Smooth muscle cell (in vitro differentiated cells): Measurements from ENCODE around the gene COL20A1. TPM values are rescaled to one million over a fixed set of nuclear protein-coding genes. Genes with fewer than 3 reads are reported as not detected.

Source experiments
- DNase-seq: peaks from one replicate; lab custom pipeline; 2025; ENCODE audit not compliant: unreplicated experiment; lab: John Stamatoyannopoulos, UW
- H2AFZ ChIP-seq: fragments of 200-600 bp; sonication (generic); 2 replicates; pipeline ENCODE4 v1.6.0; 2016; ENCODE audit warnings: antibody characterized with exemption, low read depth, mild to moderate bottlenecking
- H3F3A ChIP-seq: fragments of 200-600 bp; sonication (generic); 2 replicates; pipeline ENCODE4 v1.6.0; 2017; ENCODE audit warnings: antibody characterized with exemption, low read depth
- H3K27ac ChIP-seq: fragments of 200-600 bp; sonication (generic); 2 replicates; pipeline ENCODE4 v1.5.1; 2016; ENCODE audit warnings: low read depth, mild to moderate bottlenecking
- H3K27me3 ChIP-seq: fragments of 200-600 bp; sonication (generic); 2 replicates; pipeline ENCODE4 v1.6.1; 2016; ENCODE audit warnings: low read depth, mild to moderate bottlenecking
- H3K36me3 ChIP-seq: fragments of 200-600 bp; sonication (generic); 2 replicates; pipeline ENCODE4 v1.5.1; 2016; ENCODE audit warnings: low read depth
- H3K4me1 ChIP-seq: fragments of 200-600 bp; sonication (generic); 2 replicates; pipeline ENCODE4 v1.5.1; 2016; ENCODE audit warnings: low read depth
- H3K4me2 ChIP-seq: fragments of 200-600 bp; sonication (generic); 2 replicates; pipeline ENCODE4 v1.6.0; 2016; ENCODE audit warnings: mild to moderate bottlenecking
- H3K4me3 ChIP-seq: fragments of 200-600 bp; sonication (generic); 2 replicates; pipeline ENCODE4 v1.5.1; 2016; ENCODE audit warnings: mild to moderate bottlenecking
- H3K79me2 ChIP-seq: fragments of 200-600 bp; sonication (generic); 2 replicates; pipeline ENCODE4 v1.6.0; 2016; ENCODE audit warnings: low read depth, mild to moderate bottlenecking
- H3K9ac ChIP-seq: fragments of 200-600 bp; sonication (generic); 2 replicates; pipeline ENCODE4 v1.6.0; 2016; ENCODE audit warnings: low read depth
- H3K9me3 ChIP-seq: fragments of 200-600 bp; sonication (generic); replicated peaks from 2 replicates; pipeline ENCODE4 v1.5.1; 2016; ENCODE audit warnings: low read depth
- H4K20me1 ChIP-seq: fragments of 200-600 bp; sonication (generic); 2 replicates; pipeline ENCODE4 v1.6.0; 2016; ENCODE audit warnings: low read depth
- WGBS: methylation state at CpG from one replicate; pipeline ENCODE4 v1.1.7; 2016; ENCODE audit warnings: low lambda C conversion rate; 5-methylcytosine and 5-hydroxymethylcytosine counted together
- polyA plus RNA-seq: library from polyadenylated mRNA; unstranded; fragments of >200 nt; fragmentation: Nextera tagmentation; extraction: Ambion mirVana; gene quantifications from 2 replicates; pipeline ENCODE4 v1.2.1, GENCODE V29; 2016
- total RNA-seq: library from RNA; depleted of rRNA; stranded (reverse); fragments of >200 nt; gene quantifications from 2 replicates; pipeline ENCODE4 v1.2.3, GENCODE V29; 2014
- TF ChIP-seq, protein P1 (sequence below): fragments of 200-600 bp; sonication (generic); IDR thresholded peaks from 2 replicates; pipeline ENCODE4 v1.5.1; 2017; ENCODE audit warnings: borderline replicate concordance, mild to moderate bottlenecking, antibody characterized with exemption; ENCODE audit not compliant: insufficient read depth, poor library complexity, severe bottlenecking

Gene COL20A1
- total and polyA plus RNA-seq, 2 experiments from 2014 or later, result 0.23 to 0.36 TPM

DNA sequence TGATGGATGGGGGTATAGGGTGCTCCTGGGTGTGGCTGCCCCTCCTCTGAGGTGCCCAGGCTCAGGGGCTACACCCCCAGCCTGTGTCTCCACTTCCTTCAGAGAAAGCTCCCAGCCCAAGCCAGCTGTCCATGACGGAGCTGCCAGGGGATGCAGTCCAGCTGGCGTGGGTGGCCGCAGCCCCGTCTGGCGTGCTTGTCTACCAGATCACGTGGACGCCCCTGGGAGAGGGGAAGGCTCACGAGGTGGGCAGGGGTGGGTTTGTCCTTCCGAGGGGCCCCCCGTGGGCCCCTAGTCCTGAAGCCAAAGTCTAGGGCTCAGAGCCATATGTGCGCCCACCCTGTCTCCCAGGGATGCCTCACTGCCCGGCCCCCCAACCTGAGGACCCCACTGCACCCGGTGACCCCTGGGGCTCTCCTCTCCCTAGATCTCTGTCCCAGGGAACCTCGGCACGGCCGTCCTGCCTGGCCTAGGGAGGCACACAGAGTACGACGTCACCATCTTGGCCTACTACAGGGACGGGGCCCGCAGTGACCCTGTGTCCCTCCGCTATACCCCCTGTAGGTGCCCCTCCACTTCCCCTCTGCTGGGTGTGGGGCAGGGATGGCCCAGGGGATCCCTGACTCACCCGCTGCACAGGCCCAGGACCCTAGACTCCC is 19.8 kb downstream of the COL20A1 start:
- DNase-seq, result no peak
- no peak overlapping the region for H3K27ac ChIP-seq
- no peak overlapping the region for H3K4me2 ChIP-seq
- no peaks in the 10 kb centered on the region for H3K79me2 ChIP-seq
- no peaks in the 10 kb centered on the region for H4K20me1 ChIP-seq
- H3K36me3 ChIP-seq, result no peaks in the 10 kb centered on the region
- H3F3A ChIP-seq, result no peaks in the 10 kb centered on the region
- no peaks in the 10 kb centered on the region for H3K4me1 ChIP-seq
- H2AFZ ChIP-seq, result no peak overlapping the region
- 91% methylated on average over 22 of the region's 22 CpGs for WGBS
- H3K4me3 ChIP-seq, result no peak overlapping the region
- no peaks in the 10 kb centered on the region for H3K9me3 ChIP-seq
- no peak overlapping the region for H3K9ac ChIP-seq
- H3K27me3 ChIP-seq, result no peaks in the 10 kb centered on the region
- TF ChIP-seq, protein P1, sequence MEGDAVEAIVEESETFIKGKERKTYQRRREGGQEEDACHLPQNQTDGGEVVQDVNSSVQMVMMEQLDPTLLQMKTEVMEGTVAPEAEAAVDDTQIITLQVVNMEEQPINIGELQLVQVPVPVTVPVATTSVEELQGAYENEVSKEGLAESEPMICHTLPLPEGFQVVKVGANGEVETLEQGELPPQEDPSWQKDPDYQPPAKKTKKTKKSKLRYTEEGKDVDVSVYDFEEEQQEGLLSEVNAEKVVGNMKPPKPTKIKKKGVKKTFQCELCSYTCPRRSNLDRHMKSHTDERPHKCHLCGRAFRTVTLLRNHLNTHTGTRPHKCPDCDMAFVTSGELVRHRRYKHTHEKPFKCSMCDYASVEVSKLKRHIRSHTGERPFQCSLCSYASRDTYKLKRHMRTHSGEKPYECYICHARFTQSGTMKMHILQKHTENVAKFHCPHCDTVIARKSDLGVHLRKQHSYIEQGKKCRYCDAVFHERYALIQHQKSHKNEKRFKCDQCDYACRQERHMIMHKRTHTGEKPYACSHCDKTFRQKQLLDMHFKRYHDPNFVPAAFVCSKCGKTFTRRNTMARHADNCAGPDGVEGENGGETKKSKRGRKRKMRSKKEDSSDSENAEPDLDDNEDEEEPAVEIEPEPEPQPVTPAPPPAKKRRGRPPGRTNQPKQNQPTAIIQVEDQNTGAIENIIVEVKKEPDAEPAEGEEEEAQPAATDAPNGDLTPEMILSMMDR, result no peak

DNA sequence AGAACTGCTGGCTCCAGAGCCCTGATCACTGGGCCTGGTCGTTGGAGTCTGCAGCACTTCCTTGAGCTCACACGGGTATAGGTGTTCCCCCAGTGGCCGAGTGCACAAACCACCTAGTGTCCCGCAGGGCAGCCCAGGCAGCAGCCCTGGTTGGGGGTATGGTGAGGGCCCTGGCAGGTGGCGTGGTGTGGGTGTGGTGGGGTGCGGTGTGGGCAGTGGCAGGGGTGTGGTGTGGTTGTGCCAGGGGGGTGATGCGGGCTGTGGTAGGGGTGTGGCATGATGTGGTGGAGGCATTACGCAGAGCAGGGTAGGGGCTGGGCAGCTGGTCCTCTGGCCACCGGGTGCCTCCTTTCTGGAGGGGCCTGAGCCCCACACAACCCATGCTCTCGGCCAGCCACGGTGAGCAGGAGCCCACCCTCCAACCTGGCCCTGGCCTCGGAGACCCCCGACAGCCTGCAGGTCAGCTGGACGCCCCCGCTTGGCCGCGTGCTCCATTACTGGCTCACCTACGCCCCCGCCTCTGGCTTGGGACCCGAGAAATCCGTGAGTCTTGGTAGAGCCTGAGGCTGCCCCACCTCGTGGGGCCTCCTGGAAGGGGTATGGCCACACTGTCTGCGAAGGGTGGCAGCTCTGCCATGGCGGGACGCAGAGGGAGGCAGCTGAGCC is 20.5 kb downstream of the COL20A1 start:
- H3K4me3 ChIP-seq, result no peak overlapping the region
- WGBS, result 88% methylated on average over 18 of the region's 25 CpGs
- H3K4me1 ChIP-seq, result no peaks in the 10 kb centered on the region
- H3K4me2 ChIP-seq, result no peak overlapping the region
- H3K27ac ChIP-seq, result no peak overlapping the region
- no peaks in the 10 kb centered on the region for H3K36me3 ChIP-seq
- TF ChIP-seq, protein P1, result no peak
- H3K79me2 ChIP-seq, result no peaks in the 10 kb centered on the region
- H3K27me3 ChIP-seq, result no peaks in the 10 kb centered on the region
- H4K20me1 ChIP-seq, result no peaks in the 10 kb centered on the region
- H3F3A ChIP-seq, result no peaks in the 10 kb centered on the region
- H3K9me3 ChIP-seq, result no peaks in the 10 kb centered on the region
- H3K9ac ChIP-seq, result no peak overlapping the region
- H2AFZ ChIP-seq, result no peak overlapping the region
- DNase-seq, result no peak

DNA sequence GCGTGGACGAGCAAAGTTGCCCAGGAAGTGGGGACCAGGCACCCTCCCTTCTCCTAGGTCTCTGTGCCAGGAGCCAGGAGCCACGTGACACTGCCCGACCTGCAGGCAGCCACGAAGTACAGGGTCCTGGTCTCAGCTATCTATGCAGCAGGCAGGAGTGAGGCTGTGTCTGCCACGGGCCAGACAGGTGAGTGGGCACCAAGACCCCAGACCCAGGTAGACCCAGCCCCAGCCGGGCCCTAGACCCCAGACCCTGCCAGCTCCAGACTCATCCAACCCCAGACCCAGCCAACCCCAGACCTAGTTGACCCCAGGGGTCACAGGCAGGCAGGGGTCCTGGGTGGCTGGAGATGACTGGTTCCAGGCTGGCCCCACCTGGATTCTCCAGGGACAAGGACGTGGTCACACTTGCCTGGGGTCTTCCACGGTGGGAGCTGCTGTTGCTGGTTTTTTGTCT is 21.1 kb downstream of the COL20A1 start:
- WGBS, result 85% methylated on average over 9 of the region's 9 CpGs
- no peak overlapping the region for H3K4me3 ChIP-seq
- no peak overlapping the region for H3K9ac ChIP-seq
- H3K27me3 ChIP-seq, result no peaks in the 10 kb centered on the region
- H3K4me1 ChIP-seq, result no peaks in the 10 kb centered on the region
- TF ChIP-seq, protein P1, result no peak
- no peaks in the 10 kb centered on the region for H3K9me3 ChIP-seq
- no peaks in the 10 kb centered on the region for H3K36me3 ChIP-seq
- no peak overlapping the region for H2AFZ ChIP-seq
- no peak overlapping the region for H3K27ac ChIP-seq
- no peaks in the 10 kb centered on the region for H4K20me1 ChIP-seq
- H3F3A ChIP-seq, result no peaks in the 10 kb centered on the region
- no peaks in the 10 kb centered on the region for H3K79me2 ChIP-seq
- DNase-seq, result no peak
- no peak overlapping the region for H3K4me2 ChIP-seq
